Natural killer cell treated with Interleukin-12 subunit alpha and Interleukin-12 subunit beta and Interleukin-15 and Interleukin-18, amount 100 ng/mL, for 72 hours (primary cell): ENCODE results near the gene GPHA2. TPM values are rescaled to one million over a fixed set of nuclear protein-coding genes. Genes with fewer than 3 reads are reported as not detected.

Source experiments
- ATAC-seq, 2 donors: fragments of 150-1000 bp; cut with Tn5 transposase in 1 of 2; sonication (Bioruptor Pico), chemical (Tn5 transposase) in 1 of 2; 2 replicates each; pipeline ENCODE4 v1.10.0; 2021
- DNase-seq: peaks from one replicate; pipeline ENCODE4 v3.0.0; 2022; ENCODE audit warnings: low spot score
- H3K27ac Mint-ChIP-seq, 2 donors: 1 replicate in 1 of 2; 2 replicates in 1 of 2; pipeline ENCODE4 v1.8.0; 2022; ENCODE audit warnings: mixed read lengths in 2 of 2, mild to moderate bottlenecking in 1 of 2, moderate library complexity in 1 of 2
- H3K27me3 Mint-ChIP-seq, 2 donors: 1 replicate in 1 of 2; 2 replicates in 1 of 2; pipeline ENCODE4 v1.8.0; 2022; ENCODE audit warnings: mixed read lengths in 2 of 2
- H3K36me3 Mint-ChIP-seq: one replicate; pipeline ENCODE4 v1.8.0; 2022; ENCODE audit warnings: mixed read lengths
- H3K4me1 Mint-ChIP-seq, 2 donors: 1 replicate in 1 of 2; 2 replicates in 1 of 2; pipeline ENCODE4 v1.8.0; 2022; ENCODE audit warnings: low read depth in 2 of 2, mixed read lengths in 2 of 2, mild to moderate bottlenecking in 1 of 2
- H3K4me3 Mint-ChIP-seq: one replicate; pipeline ENCODE4 v1.8.0; 2022; ENCODE audit warnings: mixed read lengths
- H3K9me3 Mint-ChIP-seq: 2 replicates; pipeline ENCODE4 v1.8.0; 2022; ENCODE audit warnings: mixed read lengths
- total RNA-seq, 2 donors: library from RNA; stranded (reverse); gene quantifications; one replicate each; pipeline ENCODE4 v1.2.3, GENCODE V29; 2022

The GPHA2 gene
- total RNA-seq, 2 donors from 2014 or later, result not detected

DNA sequence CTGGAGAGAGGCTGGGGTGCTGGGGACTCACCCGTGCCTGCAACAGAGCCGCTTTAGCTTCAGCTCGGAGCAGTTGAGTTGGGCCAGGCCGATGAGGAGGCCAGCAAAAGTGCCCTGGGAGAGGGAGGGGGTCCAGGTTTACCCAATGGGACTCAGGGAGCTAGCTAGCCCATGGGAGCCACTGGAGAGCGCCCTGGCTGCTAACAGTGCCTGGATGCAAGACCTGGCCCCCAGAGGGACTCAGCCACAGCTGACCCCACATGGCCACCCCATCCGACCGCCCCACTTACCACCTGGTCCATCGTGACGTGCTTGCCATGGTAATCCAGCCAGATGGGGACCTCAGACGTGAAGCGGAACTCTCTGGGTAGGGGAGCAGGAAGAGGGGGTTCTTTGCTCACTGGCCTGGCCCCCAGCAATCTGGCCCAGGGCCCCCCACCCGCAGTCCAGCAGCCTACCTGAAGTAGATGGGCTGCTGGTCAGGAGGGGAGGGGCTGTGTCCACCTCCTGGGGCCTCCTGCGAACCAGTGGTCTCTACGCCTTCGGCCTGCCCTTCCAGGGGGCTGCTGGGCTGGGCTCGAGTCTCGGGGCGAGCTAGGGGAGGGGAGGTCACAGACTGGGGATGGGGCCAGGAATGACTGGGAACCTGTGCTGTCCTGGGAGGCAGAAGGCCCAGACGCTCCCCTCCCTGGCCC is 38.2 kb downstream of the GPHA2 start:
- Mint-ChIP-seq H3K4me1 (peaks cover 5 to 6% of the 10 kb centered on the region in 2 donors), H3K27me3 (no peaks in the 10 kb centered on the region), H3K27ac (no peak overlapping the region), H3K9me3 (no peaks in the 10 kb centered on the region), H3K36me3 (no peaks in the 10 kb centered on the region), H3K4me3 (no peak overlapping the region)
- DNase-seq (no peak), ATAC-seq (no peak)

- no peak for DNase-seq
- H3K27me3 Mint-ChIP-seq, result no peaks in the 10 kb centered on the region
- H3K4me1 Mint-ChIP-seq, result peaks cover 4 to 5% of the 10 kb centered on the region in 2 donors
- H3K9me3 Mint-ChIP-seq, result no peaks in the 10 kb centered on the region
- ATAC-seq, result no peak
- H3K27ac Mint-ChIP-seq, result no peak overlapping the region
- no peak overlapping the region for H3K4me3 Mint-ChIP-seq
- no peaks in the 10 kb centered on the region for H3K36me3 Mint-ChIP-seq
These were observed 39.2 kb downstream of the GPHA2 start for GRCh38 chr11:64896448-64897022.

GRCh38 chr11:64894812-64895452 is 40.8 kb downstream of the GPHA2 start:
- Mint-ChIP-seq H3K4me1 (peaks cover under 1 to 3% of the 10 kb centered on the region in 2 donors), H3K27ac (no peak overlapping the region), H3K4me3 (no peak overlapping the region), H3K9me3 (no peaks in the 10 kb centered on the region), H3K27me3 (no peaks in the 10 kb centered on the region), H3K36me3 (no peaks in the 10 kb centered on the region)
- ATAC-seq (no peak), DNase-seq (no peak)

DNA sequence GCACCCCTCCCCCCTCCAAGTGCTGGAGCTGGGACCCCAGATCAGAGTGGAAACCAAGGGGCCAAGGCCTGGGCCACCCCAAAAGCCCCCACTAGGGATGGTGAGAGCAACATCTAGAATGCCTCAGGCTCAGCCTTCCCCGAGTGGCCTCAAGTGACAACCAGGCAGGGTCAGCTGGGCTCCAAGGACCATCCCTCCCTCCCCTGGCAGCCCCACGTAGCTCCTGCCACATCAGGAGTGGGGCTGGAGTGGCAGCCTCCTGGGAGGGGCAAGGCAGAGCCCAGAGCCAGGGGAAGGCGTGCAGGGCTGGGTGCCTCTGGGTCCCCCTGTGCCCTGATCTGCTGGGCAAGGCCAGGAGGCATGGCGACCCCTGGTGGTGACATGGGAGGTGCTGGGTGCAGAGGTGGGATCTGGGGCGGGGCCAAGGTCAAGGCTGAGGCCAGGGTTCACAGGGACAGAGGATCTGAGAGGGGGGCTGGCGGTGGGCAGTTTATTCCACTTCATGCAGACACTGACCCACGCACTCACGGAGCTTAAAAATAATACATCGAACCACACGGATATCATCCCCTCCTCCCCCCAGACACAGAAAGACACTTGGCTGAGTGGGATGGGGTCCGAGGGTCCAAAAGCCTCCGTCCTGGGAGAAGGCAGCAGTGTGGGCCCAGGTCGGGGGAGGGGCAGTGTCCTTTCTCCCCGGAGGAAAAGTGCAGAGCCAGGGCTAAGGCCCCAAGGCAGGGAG is 41.5 kb downstream of the GPHA2 start:
- DNase-seq (peak; percentile 91), ATAC-seq (peak; percentile 89 to 91)
- H3K4me1 Mint-ChIP-seq, result peaks cover 0 to 3% of the 10 kb centered on the region in 2 donors
- no peak overlapping the region for H3K27ac Mint-ChIP-seq
- H3K36me3 Mint-ChIP-seq, result no peaks in the 10 kb centered on the region
- no peaks in the 10 kb centered on the region for H3K27me3 Mint-ChIP-seq
- no peaks in the 10 kb centered on the region for H3K9me3 Mint-ChIP-seq
- H3K4me3 Mint-ChIP-seq, result no peak overlapping the region

- Mint-ChIP-seq H3K27me3 (no peaks in the 10 kb centered on the region), H3K27ac (no peak overlapping the region), H3K36me3 (no peaks in the 10 kb centered on the region), H3K9me3 (no peaks in the 10 kb centered on the region), H3K4me3 (no peak overlapping the region), H3K4me1 (peaks cover 0 to 3% of the 10 kb centered on the region in 2 donors)
- ATAC-seq, result no peak
- no peak for DNase-seq
These were observed 42.3 kb downstream of the GPHA2 start for GRCh38 chr11:64893194-64894069.

GRCh38 chr11:64892838-64893193 is 42.9 kb downstream of the GPHA2 start:
- no peaks in the 10 kb centered on the region for H3K36me3 Mint-ChIP-seq

DNA sequence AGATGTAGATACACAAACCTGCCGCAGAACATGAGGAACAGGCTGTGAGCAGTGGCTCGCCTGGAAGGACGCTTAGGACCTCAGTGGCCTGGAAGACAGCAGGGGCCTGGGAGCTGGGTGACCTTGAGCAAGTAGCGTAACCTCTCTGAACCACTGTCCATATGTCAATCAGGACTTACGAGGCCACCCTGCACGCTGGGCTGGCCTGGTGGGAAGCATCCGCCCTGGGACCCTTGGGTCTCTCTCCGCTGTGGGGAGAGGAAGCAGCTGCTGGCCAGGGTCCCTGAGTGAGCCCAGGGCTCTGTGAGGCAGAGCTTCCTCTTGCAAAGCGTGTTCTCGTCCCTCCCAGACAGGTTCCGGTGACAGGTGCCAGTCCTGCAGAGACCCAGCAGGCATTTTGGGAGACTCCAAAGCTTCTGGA is 43.3 kb downstream of the GPHA2 start:
- no peak overlapping the region for H3K4me3 Mint-ChIP-seq
- H3K27ac Mint-ChIP-seq, result no peak overlapping the region
- no peak for DNase-seq
- ATAC-seq, result no peak
- no peaks in the 10 kb centered on the region for H3K27me3 Mint-ChIP-seq
- no peaks in the 10 kb centered on the region for H3K9me3 Mint-ChIP-seq
- no peaks in the 10 kb centered on the region for H3K36me3 Mint-ChIP-seq
- peaks cover 7 to 8% of the 10 kb centered on the region in 2 donors for H3K4me1 Mint-ChIP-seq

More at GRCh38 chr11:64892838-64893193, 42.9 kb downstream of the GPHA2 start:
- Mint-ChIP-seq H3K27ac (no peak overlapping the region), H3K27me3 (no peaks in the 10 kb centered on the region), H3K9me3 (no peaks in the 10 kb centered on the region), H3K4me1 (peaks cover 4 to 7% of the 10 kb centered on the region in 2 donors), H3K4me3 (no peak overlapping the region)
- ATAC-seq (no peak), DNase-seq (no peak)

- H3K4me1 Mint-ChIP-seq, result peaks cover 10 to 11% of the 10 kb centered on the region in 2 donors
- no peaks in the 10 kb centered on the region for H3K27me3 Mint-ChIP-seq
- no peak for DNase-seq
- H3K4me3 Mint-ChIP-seq, result no peak overlapping the region
- peak overlapping the region in 1 of 2 donors; percentile 5 for H3K27ac Mint-ChIP-seq
- no peak for ATAC-seq
- no peaks in the 10 kb centered on the region for H3K9me3 Mint-ChIP-seq
- H3K36me3 Mint-ChIP-seq, result no peaks in the 10 kb centered on the region
These were observed 43.8 kb downstream of the GPHA2 start for GRCh38 chr11:64891880-64892279.

GRCh38 chr11:64891215-64891848 is 44.4 kb downstream of the GPHA2 start:
- no peak for ATAC-seq
- no peaks in the 10 kb centered on the region for H3K36me3 Mint-ChIP-seq
- H3K4me3 Mint-ChIP-seq, result no peak overlapping the region
- DNase-seq, result no peak
- H3K27me3 Mint-ChIP-seq, result no peaks in the 10 kb centered on the region
- H3K27ac Mint-ChIP-seq, result peak overlapping the region in 1 of 2 donors; percentile 5
- H3K9me3 Mint-ChIP-seq, result no peaks in the 10 kb centered on the region
- H3K4me1 Mint-ChIP-seq, result peaks cover 10 to 11% of the 10 kb centered on the region in 2 donors

DNA sequence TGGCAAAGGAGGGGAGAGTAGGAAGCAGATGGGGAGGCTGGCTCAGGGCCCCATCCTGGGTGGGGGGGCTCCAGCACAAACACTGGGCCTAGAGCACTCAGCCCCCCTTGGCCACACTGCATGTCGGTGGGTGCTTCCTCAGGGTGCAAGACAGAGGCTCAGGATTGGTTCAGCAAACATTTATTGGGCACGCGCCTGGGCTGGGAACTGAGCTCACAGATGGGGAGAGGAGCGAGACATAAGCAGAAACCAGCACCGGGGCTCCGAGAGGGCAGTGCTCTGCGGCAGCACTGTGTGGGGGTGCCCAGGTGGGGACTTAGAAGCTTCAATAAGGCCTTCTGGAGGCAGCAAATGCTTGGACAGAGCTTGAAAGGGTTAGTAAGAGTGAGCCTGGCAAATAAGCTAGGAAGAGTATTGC is 45.2 kb downstream of the GPHA2 start:
- DNase-seq, result no peak
- Mint-ChIP-seq H3K9me3 (no peaks in the 10 kb centered on the region), H3K27ac (peak overlapping the region in 1 of 2 donors; percentile 50), H3K4me1 (peaks cover 18 to 19% of the 10 kb centered on the region in 2 donors), H3K27me3 (no peaks in the 10 kb centered on the region), H3K4me3 (no peak overlapping the region), H3K36me3 (no peaks in the 10 kb centered on the region)
- no peak for ATAC-seq

DNA sequence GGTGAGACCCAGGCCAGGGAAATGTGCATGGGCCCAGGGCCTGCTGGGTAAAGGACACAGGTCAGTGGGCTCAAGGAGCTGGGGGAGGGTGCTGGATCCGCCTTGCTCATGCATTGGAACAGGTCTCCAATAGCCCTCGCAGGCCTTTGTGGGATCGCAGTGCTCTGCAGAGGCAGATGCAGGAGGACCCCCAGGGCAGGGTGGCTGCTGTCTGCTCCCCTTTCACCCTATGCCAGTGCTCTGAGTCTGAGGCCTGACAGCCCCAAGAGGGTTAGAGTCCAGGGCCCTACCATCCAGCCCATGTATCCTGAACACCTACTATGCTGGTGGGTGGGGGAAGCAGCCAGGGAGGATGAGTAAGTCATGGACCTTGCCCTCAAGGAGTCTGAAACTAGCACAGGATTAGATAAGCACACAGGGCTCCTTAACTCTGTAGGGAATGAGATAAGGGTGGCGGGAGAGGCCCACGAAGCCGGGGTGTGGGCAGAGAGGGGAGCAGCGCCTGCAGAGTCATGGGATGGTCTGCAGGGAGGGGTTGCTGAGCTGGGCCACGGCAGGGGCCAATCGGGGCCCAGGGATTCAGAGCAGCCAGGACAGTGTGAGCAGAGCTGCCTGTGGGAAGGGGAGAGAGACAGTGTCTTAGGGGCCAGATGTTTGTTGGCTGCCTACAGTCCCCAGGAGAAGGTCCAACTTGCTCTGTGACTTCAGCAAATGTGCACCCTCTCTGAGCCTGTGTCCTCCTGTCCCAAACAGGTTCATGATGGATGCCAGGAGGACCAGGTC is 46.8 kb downstream of the GPHA2 start:
- Mint-ChIP-seq H3K27me3 (no peaks in the 10 kb centered on the region), H3K36me3 (no peaks in the 10 kb centered on the region), H3K27ac (no peak overlapping the region), H3K4me1 (peaks cover 26 to 28% of the 10 kb centered on the region in 2 donors), H3K4me3 (no peak overlapping the region), H3K9me3 (no peaks in the 10 kb centered on the region)
- ATAC-seq, result no peak
- DNase-seq, result no peak

- Mint-ChIP-seq H3K27ac (peak overlapping the region; percentile 55 to 64), H3K9me3 (no peaks in the 10 kb centered on the region), H3K36me3 (no peaks in the 10 kb centered on the region)
These were observed 47.3 kb downstream of the GPHA2 start for GRCh38 chr11:64888406-64888728.

More at GRCh38 chr11:64888406-64888728, 47.3 kb downstream of the GPHA2 start:
- DNase-seq, result no peak
- H3K27me3 Mint-ChIP-seq, result no peaks in the 10 kb centered on the region
- peak overlapping the region; percentile 69 for H3K4me3 Mint-ChIP-seq
- peaks cover 27 to 29% of the 10 kb centered on the region in 2 donors for H3K4me1 Mint-ChIP-seq
- no peak for ATAC-seq
